RPMI7951 (cell line): ENCODE measurements around the gene METTL16. TPM values are rescaled to one million over a fixed set of nuclear protein-coding genes. Genes with fewer than 3 reads are reported as not detected.
A peak's percentile ranks its signal among the peaks of the same experiment; 100 is the strongest.

Experiments used
- DNase-seq: peaks from one replicate; pipeline ENCODE4 v3.0.0-alpha.2; 2012; ENCODE audit warnings: low read depth
- total RNA-seq: library from RNA; depleted of rRNA; stranded (reverse); fragments of >200 nt; shearing (Covaris generic); gene quantifications from 2 replicates; pipeline ENCODE4 v1.2.3, GENCODE V29; 2014

Gene METTL16
- total RNA-seq, 1 experiment from 2014 or later, result 19.1 TPM

DNA sequence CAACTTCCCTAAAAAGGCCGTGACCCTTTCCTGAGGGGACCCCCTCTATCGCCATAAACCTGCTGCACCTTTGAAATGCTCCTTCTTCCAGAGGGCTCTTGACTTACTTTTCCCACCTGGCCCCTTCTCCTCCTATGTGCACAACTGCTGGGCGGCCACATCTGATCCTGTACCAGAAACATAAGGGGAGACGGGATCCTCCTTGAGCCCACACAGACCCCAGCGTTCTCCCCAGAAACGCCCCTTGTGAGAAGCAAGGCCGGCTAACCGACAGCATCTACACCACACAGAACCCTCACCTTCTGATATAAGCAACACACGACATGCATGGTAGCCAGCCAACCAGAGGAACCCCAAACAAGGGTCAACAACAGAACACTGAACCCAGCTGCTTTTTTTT is 96.6 kb downstream of the METTL16 start:
- DNase-seq, result no peak

DNA sequence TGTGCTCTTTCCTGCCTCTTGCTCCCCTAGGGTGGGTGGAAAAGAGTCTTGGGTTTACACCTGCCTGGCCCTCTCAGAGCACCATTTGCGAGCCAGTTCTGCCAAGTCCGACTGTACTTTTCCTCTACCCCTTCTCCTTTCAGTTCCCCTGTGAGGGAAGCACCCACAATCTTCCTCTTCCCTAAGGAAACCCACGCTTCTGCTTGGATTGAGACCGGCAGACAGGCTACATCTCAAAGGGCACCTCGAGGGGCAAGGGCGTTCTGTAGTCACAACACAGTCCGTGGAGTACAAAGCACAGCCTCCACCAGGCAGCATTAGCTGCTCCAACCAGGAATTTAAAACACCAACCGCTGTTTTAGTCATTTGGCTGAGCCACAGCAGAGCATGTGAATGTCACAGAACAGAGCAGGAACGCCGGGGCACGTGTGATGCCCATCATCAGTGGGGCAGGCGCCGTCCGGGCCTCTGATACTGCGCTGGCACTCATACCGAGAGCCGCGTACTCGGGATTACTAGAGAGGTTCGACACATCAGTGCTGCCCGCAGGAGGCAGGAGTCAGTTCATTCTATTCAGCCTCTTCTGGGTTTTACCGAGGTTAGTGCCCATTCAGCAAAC is 97.1 kb downstream of the METTL16 start:
- no peak for DNase-seq

DNA sequence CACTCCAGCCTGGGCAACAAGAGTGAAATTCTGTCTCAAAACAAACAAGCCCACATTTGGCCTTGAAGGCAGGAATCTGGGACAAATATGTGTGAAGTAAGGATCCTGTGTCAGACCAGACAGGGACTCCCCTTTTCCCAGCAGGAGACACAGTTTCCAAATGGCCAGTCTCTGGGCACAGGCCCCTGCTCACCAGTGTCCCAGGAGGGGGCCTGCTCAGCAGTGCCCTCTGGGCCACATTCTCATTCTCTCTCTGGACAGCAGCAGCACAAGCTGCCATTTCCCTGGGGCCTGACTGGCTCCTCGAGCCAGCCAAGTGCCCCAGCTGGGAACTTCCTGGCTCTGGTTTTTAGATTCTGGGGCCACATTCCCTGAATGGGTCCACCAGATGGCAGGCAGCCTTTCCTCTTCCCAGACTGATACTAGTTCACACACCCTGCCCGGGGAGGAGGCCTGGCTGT is 99.1 kb downstream of the METTL16 start:
- DNase-seq, result peak; percentile 61

DNA sequence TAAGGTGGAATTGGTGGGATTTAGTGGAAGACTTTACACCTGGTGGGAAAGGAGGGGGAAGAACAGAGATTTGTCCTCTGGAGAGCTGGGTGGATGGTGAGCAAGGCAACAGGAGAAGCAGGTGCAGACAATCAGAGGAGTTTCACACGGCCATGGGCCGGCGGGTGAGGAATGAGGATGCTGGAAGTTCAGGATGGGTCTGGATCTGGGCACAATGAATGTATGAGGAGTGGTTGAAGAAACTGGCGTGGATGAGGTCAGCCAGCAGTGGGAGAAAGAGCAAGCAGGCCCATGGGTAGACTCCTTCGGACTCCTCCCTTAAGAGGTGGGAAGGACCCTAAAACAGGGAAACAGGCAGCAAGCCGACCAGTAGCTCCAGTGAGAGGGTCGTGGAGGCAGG is 100.7 kb downstream of the METTL16 start:
- no peak for DNase-seq

DNA sequence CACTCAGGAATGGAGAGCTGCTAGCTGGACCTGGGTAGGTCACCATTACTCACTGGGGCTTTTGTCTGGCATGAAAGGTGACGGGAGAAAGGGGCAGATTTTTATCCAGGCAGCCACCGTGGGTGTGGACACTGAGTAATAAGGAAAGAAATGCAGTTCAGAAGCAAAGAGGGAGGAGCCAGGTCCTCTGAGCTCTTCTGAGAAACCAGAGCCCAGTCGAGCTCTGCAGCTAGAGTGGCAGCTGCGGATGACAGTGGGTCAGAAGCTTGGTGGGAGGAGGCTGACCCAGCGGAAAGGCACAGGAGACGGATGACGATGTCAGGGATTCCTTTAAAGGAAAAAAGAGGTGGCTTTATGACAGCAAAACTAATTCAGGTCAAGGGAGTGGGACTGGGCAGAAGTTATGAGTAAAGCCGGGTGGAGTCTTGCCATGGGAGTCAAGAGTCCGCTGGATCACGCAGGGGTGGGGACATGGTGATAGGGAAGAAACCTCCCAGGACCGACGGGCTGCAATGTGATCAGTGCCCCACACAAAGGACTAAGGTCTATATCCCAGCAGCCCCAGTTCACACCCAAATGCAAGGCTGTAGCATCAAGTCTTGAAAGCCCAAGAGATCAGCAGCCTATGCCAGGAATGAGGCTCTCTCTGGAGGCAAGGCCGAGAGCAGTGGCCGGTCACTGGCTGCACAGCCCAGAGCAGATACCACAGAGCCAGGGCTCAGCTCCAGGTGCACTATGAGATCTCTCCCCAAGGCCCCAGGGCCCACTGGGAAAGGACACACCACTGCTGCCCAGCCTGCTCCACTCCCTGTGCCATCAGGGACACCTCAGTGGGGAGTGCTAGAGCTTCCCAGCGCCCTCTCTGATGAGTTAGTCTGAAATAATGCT is 104.5 kb downstream of the METTL16 start:
- DNase-seq, result peak; percentile 93

DNA sequence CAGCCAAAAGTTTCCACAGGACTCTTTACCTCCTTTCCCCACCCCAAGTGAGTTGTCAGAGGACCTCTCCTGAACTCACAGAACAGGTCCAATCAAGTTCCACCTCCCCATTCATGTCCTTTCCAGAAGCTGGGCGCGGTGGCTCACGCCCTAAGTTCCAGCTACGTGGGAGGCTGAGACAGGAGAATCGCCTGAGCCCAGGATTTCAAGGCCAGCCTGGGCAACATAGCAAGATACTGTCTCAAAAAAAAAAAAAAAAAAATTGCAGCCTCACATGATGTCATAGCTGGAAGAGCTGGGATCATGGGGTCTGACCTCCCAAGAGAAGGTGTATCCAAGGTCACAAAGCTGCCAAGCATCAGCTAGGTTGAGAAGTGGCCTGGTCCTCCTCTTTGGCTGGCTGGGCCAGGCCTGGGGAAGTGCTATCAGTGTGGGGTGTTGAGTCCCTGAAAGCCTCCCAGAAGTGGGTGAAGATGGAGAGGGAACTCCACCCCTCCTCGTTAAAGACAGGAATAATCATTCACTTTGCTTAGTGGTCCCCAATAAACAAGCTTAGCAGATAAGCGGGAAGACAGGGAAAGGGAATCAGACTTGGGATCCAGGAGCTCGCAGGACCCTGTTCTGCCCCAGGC is 105.3 kb downstream of the METTL16 start:
- DNase-seq, result no peak

DNA sequence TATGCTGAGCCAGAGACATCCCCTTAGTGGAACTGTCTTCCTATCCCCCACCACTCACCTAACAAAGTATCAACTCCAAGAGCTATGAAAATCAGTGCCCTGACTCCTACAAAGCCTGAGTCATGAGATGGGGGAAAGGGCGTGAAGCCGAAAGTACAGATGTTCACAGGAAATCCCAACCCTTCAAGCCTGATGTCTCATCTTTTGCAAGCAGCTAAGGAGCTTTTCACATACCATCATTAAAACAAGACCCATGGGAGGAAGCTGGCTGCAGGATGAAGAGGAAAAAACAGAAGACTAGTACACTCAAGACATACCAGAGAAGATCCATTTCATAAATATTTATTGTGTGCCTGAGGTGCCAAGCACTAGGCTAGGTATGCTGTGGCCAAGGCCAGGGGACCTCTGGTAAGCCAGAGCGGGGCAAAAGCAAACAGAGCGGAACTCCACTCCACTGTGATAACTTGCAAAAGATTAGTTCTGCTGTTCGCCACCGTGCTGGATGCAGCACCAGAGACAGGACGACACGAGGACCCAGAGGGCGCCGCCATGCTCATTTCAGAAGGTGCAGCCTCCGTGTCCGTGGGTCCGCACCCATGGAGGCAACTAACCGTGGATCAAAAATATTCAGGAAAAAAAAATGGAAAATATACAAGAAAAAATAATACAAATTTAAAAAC is 106.3 kb downstream of the METTL16 start:
- peak; percentile 85 for DNase-seq

DNA sequence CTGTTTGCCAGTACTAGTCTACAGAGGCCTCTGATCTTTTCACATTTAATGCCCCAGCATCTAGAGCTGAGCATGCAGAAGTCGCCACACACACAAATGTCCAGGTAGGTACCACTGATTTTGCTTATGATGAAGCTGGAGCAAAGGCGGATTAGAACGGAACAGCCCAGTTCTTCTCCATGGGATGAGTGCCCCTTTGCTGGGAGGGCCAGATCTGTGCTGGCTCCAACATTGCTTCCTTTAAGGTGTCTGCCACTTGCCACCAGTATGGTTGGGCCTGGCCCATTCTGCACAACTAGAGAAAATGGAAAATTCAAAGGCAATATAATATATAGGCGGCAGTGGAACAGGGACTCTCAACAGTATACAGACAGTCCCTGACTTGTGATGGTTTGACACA is 108.6 kb downstream of the METTL16 start:
- DNase-seq, result no peak

DNA sequence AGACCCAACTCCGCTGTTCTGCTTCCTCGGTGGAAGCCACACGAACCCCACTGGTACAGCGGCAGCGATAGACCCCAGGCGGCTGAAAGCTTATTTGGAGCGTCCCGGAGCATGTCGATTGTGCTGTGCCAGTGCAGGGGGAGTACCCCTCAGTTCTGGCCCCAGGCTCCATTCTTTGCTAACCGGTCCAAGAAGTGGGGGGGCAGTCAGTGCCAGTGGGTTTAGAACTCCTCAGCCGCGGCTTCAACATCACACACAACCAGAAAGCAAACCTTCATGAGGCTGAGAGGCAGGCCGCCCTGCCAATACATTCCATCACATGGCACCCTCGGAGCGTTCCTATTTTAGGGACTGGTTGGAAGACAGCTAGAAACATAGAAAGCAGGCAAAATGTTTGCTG is 109.1 kb downstream of the METTL16 start:
- DNase-seq, result no peak

DNA sequence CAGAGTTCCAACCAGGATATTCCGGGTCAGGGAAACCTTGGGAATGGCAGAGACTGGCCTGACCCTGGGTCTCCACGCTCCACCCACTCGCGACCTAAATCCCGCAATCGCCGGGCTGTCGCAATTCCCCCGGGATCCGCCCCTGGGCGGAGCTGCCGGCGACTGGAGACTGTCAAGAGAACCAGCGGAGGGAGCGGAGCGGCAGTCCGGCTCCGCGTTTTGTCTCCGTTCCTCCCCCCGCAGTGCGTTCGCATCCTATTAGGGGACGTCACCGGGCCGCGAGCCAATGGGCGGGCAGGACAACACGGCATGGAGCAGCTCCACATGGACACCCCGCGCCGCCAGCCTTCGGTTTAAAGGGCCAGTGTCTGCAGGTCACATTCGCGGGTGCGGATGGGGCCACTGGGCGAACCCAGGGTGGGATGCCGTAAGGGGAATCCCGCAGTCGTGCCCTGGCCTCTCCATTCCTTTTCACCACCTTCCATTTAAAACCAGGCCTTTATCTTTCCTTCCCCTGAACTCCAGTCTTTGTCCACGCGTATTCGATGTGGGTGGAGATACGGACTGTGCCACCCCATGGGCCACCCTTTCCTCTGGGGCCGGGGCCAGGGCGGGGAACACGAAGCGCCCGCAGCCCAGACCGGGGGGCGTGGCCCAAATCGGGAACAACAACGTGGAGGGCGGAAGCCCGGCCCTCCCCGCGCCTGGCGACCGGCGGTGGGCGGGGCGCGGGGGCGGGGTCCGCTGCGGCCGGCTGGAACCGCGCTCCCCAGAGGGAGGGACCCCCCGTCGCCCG is 110.1 kb downstream of the METTL16 start:
- peak; percentile 98 for DNase-seq

DNA sequence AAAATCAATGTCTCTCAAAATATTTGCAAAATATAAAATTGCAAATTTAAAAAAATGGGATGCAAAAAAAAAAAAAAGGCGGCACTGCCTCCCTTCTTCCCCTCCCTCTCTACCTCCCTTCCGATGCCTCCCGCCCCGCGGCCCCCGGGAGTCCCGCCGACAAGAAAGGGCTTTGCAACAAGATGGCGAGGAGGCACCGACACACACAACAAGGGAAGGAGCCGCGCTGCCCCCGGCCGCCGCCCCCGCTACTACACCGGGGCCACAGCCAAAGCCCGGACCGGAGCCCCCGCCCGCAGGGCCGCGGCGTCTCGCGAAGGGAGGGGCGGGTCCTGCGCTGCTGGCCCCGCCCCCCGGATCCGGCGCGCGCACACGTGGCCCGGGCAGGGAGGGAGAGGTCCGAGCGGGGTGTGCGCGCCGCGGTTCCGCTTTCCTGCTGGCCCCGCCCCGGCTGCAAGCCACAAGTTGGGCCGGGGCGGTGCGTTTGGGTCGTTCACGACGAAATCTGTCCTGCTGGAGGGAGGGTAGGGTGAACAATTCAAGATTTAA is 110.7 kb downstream of the METTL16 start, which contains the start of gene MNT:
MNT (minus strand) TSS at position 184 of the 549 bp plus-strand sequence. CDS start 348 bp downstream, outside the sequence.
- peak; percentile 90 for DNase-seq

DNA sequence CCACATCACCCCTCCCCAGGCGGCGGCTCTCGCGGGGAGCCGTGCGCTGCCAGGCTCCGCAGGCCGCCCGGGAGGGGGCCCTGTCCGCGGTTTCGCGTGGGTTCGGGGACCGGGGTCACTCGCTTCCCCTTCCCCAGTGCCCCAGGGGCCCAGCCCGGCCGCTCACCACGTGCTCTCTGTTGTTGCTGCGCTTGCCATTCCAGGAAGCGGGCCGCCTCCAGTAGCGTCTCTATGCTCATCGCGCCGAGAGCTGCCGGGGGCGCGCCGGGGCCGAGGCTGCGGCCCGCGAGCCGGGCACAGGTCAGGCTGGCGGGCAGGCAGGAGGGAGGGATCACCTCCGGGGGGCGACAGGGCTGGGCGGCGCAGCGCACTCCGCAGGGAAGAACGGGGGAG is 111.2 kb downstream of the METTL16 start:
- DNase-seq, result peak; percentile 39

DNA sequence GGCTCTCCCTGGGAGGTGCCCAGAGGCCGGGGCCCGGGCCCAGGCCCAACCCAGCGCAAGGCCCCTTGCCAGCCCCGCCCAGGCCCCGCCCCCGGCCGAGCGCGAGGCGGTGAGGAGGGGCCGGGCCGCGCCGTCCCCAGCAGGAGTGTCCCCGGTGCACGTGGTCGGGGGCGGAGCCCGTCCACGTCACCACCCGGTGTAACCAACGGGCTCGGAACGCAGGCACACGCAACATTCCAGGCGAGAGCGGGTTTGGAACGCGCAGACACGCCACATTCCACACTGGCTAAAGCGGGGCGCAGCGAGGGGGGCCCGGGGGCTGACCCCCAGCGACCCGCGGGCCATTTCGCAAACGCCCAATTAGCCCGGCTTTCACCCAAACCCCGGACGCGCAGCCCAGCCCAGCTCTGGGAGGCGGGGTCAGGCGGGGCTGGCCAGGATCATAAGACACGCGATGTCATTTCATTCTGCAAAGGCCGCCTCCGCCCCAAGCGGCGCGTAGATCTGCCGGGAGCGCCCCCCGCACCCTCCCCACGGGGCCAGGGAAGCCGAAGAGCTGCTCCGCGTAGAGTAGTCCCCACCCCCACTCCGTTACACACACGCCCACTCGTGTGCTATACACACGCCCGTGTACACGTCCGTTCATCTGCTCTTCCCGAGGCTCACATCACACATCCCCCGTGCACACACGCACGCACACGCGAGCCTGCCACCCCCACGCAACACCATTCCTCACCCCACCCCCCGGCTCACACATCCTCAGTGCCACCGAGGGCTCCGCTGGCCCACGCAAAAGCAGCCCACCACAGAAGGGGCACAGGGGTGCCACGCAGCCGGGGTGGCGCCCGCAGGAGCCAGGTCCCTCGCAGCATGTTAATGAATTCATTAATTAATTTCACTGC is 111.9 kb downstream of the METTL16 start:
- peak; percentile 91 for DNase-seq

DNA sequence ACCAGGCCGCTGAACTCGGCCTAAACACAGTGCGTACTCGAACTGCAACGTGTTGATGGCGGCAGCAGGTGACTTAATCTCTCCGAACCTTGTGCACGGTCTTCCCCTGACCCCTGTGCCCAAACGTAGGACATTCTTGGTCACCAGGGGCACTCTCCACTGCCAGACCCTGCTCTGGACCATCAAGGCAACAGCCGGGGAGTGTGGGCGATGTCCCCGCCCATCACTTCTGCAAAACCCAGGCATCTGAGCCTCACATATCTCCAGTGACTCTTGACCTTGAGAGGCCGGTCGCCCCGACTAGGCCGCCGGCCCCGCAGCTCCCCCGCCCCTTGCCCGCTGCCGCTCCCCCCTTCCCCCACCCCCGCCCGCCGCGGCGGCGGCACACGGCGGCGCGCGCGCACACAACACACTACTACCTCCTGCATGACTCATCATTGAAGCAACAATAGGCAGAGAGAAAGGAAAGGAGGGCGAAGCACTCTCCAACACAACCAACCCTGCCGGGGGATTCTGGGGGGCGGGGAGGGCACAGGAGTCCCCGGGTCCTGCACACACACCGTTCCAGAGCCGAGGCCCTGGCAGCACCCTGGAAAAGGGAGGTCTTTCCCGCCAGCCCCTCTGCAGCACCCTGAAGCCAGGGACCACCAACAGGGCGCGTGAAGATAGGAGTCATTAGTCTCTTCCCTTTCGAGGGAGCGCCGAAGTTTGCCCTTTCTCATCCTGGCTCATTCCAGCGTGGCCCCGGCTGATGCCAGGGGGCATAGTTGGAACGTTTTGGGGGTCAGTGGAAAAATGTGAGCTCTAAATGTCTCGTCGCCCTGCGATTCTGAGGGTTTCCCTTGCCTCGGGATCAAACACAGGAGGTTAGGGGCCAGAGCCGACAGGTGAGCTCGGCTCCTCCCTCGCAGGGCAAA is 112.8 kb downstream of the METTL16 start:
- peak; percentile 72 for DNase-seq

DNA sequence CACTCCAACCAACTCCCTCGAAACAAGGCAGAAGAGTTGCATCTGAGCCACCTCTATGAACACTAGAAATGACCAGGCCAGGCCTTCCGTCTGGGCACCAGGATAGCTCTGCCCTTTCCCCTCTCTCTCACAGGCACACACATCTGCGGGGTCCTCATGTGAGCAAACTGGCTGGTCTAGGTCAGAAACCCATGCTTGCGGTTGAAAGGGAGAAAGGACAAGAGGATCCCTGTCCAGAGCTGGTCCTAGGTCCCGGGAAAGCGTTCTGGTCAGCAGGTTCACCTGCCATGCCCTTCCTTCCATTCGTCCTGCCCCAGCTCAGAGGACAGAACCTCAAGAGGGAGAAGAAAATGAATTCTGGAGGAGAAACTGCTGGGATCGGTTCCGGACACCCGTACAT is 113.5 kb downstream of the METTL16 start:
- DNase-seq, result no peak

DNA sequence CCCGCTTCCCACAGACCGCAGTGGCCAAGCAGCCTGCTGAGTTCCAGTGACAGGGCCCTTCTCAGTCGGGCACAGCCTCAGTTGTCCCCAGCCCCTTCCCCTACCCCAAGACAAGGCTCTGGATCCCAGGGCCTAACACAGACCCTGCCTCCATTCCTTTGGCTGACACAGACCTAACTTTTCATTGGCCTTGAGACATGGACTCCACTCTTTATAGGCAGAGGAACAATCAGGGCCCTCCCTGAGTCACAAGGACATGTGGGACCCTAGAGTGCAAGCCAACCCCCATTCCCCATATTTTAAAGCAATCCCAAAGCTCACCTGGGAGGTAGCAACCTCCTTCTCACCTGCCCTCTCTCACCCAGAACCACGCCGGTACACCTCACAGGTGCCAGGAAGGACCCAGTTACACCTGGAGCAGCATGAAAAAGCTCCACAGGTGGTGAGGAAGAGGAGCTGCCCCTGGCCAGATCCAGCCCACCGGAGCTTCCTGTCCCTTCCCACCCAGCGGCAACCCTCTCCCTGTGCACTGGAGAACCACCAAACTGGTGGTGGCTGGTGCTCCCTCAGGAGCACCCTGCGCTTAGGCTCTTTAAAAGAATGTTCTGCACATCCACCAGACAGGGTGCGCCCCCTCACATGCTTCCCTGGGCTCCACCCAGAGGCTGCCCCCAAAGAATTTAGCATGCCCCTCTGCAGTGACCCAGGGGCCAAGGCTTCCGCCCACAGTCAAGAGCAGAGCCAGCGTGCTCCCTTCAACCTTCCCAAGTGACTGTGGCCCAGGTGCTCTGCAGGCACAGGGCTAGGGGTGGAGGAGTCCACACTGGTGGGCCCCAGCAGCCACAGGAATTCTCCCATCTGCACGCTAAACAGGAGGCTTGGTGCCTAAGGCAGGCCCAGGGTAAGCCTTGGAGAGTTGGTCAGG is 114.2 kb downstream of the METTL16 start:
- DNase-seq, result no peak

DNA sequence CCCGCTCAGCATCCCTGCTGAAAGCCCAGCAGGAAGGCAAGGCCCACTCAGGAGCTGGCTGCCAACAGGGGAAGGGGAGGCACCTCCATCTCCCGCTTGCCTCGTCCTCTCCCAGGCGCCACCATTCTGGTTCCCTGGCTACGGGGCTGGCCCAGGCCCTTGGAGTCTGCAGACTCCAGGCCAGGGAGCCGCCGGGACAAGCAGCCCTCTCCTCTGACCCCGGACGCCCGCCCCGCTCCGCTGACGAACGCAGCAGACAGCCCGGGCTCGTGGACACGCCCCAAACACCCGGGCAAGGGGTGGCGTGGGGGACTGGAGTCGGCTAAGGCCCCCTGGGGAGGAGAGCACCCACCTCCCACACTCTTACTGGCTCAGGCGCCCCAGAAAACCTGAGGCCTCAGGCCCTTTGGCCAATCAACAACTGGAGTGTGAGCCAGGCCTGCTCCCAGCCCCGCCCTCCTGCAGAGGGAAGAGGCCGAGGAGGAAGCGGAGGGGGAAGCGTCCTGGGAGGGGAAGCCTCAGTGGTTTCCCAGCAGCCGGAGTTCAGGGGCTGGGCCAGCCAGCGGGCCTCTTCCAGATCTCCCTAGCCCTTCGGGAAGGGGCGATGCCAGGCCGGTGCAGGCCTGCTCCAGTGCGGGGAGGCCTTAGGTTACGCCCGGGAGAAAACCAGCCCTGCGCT is 115.0 kb downstream of the METTL16 start:
- peak; percentile 98 for DNase-seq
